Activated CD8-positive, alpha-beta T cell treated with anti-CD3 and anti-CD28 coated beads for 36 hours (primary cell): Measurements from ENCODE around the gene PMS1. TPM values are rescaled to one million over a fixed set of nuclear protein-coding genes. Genes with fewer than 3 reads are reported as not detected.
"Not testable (repeated sequence)": the region's sequence is repeated elsewhere in the genome, so short reads cannot be mapped to it uniquely, and the experiment has no call there.

Source experiments
- ATAC-seq: fragments of 200-7000 bp; cut with Tn5 transposase; one replicate; pipeline ENCODE4 v1.10.0; 2021; ENCODE audit warnings: mild to moderate bottlenecking, moderate library complexity
- CTCF ChIA-PET: fragments of 350-600 bp; sonication (Branson Sonifier 250); formaldehyde crosslinking; loops from one replicate; lab custom pipeline; 2021; ENCODE audit warnings: antibody characterized with exemption; lab: Charles Lee
- POLR2A ChIA-PET: fragments of 350-600 bp; sonication (Branson Sonifier 250); formaldehyde crosslinking; loops from one replicate; lab custom pipeline; 2021; ENCODE audit warnings: antibody characterized with exemption; lab: Charles Lee
- DNase-seq: peaks from one replicate; pipeline ENCODE4 v3.0.0-alpha.2; 2020
- H3K27ac Mint-ChIP-seq: one replicate; pipeline ENCODE4 v1.8.0; 2021; ENCODE audit warnings: mild to moderate bottlenecking, mixed read lengths
- H3K27me3 Mint-ChIP-seq: one replicate; pipeline ENCODE4 v1.8.0; 2021; ENCODE audit warnings: mixed read lengths
- H3K36me3 Mint-ChIP-seq: one replicate; pipeline ENCODE4 v1.8.0; 2021; ENCODE audit warnings: low read depth, mixed read lengths
- H3K4me1 Mint-ChIP-seq: one replicate; pipeline ENCODE4 v1.8.0; 2021; ENCODE audit warnings: low read depth, mixed read lengths
- H3K4me3 Mint-ChIP-seq: one replicate; pipeline ENCODE4 v1.8.0; 2021; ENCODE audit warnings: mild to moderate bottlenecking, moderate library complexity, mixed read lengths
- H3K9me3 Mint-ChIP-seq: one replicate; pipeline ENCODE4 v1.8.0; 2021; ENCODE audit warnings: mixed read lengths
- CTCF ChIP-seq: fragments of 200-600 bp; IDR thresholded peaks from one replicate; pipeline ENCODE4 v1.8.0; 2022; ENCODE audit warnings: antibody characterized with exemption, mild to moderate bottlenecking
- intact Hi-C: fragments of 100-400 bp; cut with micrococcal nuclease; formaldehyde crosslinking; loops from one replicate; pipeline ENCODE4 v1.10.0; 2022
- total RNA-seq, 2 experiments: library from RNA; stranded (reverse); gene quantifications; one replicate each; pipeline ENCODE4 v1.2.3, GENCODE V29; 2021

The PMS1 gene
- total RNA-seq, 2 experiments from 2014 or later: 44.3 to 58.5 TPM

GRCh38 chr2:189826039-189826438, 41.8 kb downstream of the PMS1 start:
- POLR2A ChIA-PET: no interaction called here
- Mint-ChIP-seq H3K27me3 (no peaks in the 10 kb centered on the region), H3K9me3 (no peaks in the 10 kb centered on the region), H3K27ac (no peak overlapping the region), H3K36me3 (peaks cover 18% of the 10 kb centered on the region), H3K4me3 (no peak overlapping the region), H3K4me1 (peaks cover 3% of the 10 kb centered on the region)
- intact Hi-C loops: no loop called here
- TF ChIP-seq CTCF: no peak
- ATAC-seq (no peak), DNase-seq (no peak)
- CTCF ChIA-PET: no interaction called here

- no peak overlapping the region for H3K27ac Mint-ChIP-seq
- H3K9me3 Mint-ChIP-seq: no peaks in the 10 kb centered on the region
- DNase-seq (no peak), ATAC-seq (no peak)
- no peaks in the 10 kb centered on the region for H3K27me3 Mint-ChIP-seq
- intact Hi-C loops: no loop called here
- ChIA-PET CTCF (interaction anchor here (1.3 kb wide), 1 partner anchor 8 kb away, joined by 4 read pairs; no protein-coding TSS in a partner anchor), POLR2A (no interaction called here)
- no peak overlapping the region for H3K4me3 Mint-ChIP-seq
- H3K36me3 Mint-ChIP-seq: peaks cover 20% of the 10 kb centered on the region
- H3K4me1 Mint-ChIP-seq: peaks cover 2% of the 10 kb centered on the region
- TF ChIP-seq CTCF: no peak
Observed at GRCh38 chr2:189829102-189829833, 45.0 kb downstream of the PMS1 start.

- ATAC-seq (no peak), DNase-seq (no peak)
- H3K9me3 Mint-ChIP-seq: no peaks in the 10 kb centered on the region
- no peak overlapping the region for H3K27ac Mint-ChIP-seq
- no peaks in the 10 kb centered on the region for H3K27me3 Mint-ChIP-seq
- CTCF ChIA-PET: interaction anchor here (1.1 kb wide), 2 partner anchors 12 to 32 kb away, joined by 3 read pairs; no protein-coding TSS in a partner anchor
- TF ChIP-seq CTCF: no peak
- POLR2A ChIA-PET: no interaction called here
- no peak overlapping the region for H3K4me3 Mint-ChIP-seq
- peaks cover 2% of the 10 kb centered on the region for H3K4me1 Mint-ChIP-seq
- peaks cover 21% of the 10 kb centered on the region for H3K36me3 Mint-ChIP-seq
- intact Hi-C loops: no loop called here
Observed at GRCh38 chr2:189830510-189830909, 46.3 kb downstream of the PMS1 start.

GRCh38 chr2:189834059-189834458, 49.8 kb downstream of the PMS1 start:
- no peaks in the 10 kb centered on the region for H3K9me3 Mint-ChIP-seq
- H3K27me3 Mint-ChIP-seq: no peaks in the 10 kb centered on the region
- ChIA-PET CTCF (no interaction called here), POLR2A (no interaction called here)
- DNase-seq: no peak
- no peak overlapping the region for H3K4me3 Mint-ChIP-seq
- no peak for ATAC-seq
- H3K4me1 Mint-ChIP-seq: peaks cover 15% of the 10 kb centered on the region
- TF ChIP-seq CTCF: no peak
- intact Hi-C loops: no loop called here
- peaks cover 40% of the 10 kb centered on the region for H3K36me3 Mint-ChIP-seq
- no peak overlapping the region for H3K27ac Mint-ChIP-seq

GRCh38 chr2:189834642-189835041, 50.4 kb downstream of the PMS1 start:
- POLR2A ChIA-PET: interaction anchor here (0.6 kb wide), 1 partner anchor 1500 kb away, joined by 3 read pairs; no protein-coding TSS in a partner anchor
- DNase-seq, H3K9me3 Mint-ChIP-seq, H3K27ac Mint-ChIP-seq, ATAC-seq, H3K4me3 Mint-ChIP-seq, intact Hi-C loops, H3K27me3 Mint-ChIP-seq, CTCF ChIA-PET: not testable (repeated sequence)
- Mint-ChIP-seq H3K36me3 (peaks cover 36% of the 10 kb centered on the region), H3K4me1 (peaks cover 15% of the 10 kb centered on the region)
